ENCODE measurements around the gene PDE11A.

Gene PDE11A

GRCh38 chr2:177633111-177633510 lies 439.5 kb downstream of the PDE11A start:
- Histone ChIP-seq H3K9me3 (ENCODE audit: control insufficient read depth in 2 of 2, low read length in 2 of 2) (no peaks in the 10 kb centered on the region), H3K4me1 (ENCODE audit: control insufficient read depth in 2 of 2, insufficient read depth in 2 of 2, low read length in 2 of 2) (no peaks in the 10 kb centered on the region), H3K27me3 (ENCODE audit: control insufficient read depth in 2 of 2, insufficient read depth in 2 of 2, low read length in 2 of 2) (no peaks in the 10 kb centered on the region), H3K4me3 (ENCODE audit: low read length in 2 of 2) (no peak overlapping the region), H3K9ac (ENCODE audit: low read depth in 1 of 2, low read length in 2 of 2) (no peak overlapping the region), H3K36me3 (ENCODE audit: control insufficient read depth in 2 of 2, insufficient read depth in 2 of 2, low read length in 2 of 2) (no peaks in the 10 kb centered on the region), H3K27ac (ENCODE audit: low read depth in 2 of 2, low read length in 2 of 2) (no peak overlapping the region)

GRCh38 chr2:177631680-177632079 lies 440.9 kb downstream of the PDE11A start:
- H3K4me1 ChIP-seq (ENCODE audit: control insufficient read depth in 2 of 2, insufficient read depth in 2 of 2, low read length in 2 of 2) = no peaks in the 10 kb centered on the region
- no peaks in the 10 kb centered on the region for H3K9me3 ChIP-seq (ENCODE audit: control insufficient read depth in 2 of 2, low read length in 2 of 2)
- H3K36me3 ChIP-seq (ENCODE audit: control insufficient read depth in 2 of 2, insufficient read depth in 2 of 2, low read length in 2 of 2) = no peaks in the 10 kb centered on the region
- H3K9ac ChIP-seq (ENCODE audit: low read depth in 1 of 2, low read length in 2 of 2) = no peak overlapping the region
- no peak overlapping the region for H3K27ac ChIP-seq (ENCODE audit: low read depth in 2 of 2, low read length in 2 of 2)
- no peaks in the 10 kb centered on the region for H3K27me3 ChIP-seq (ENCODE audit: control insufficient read depth in 2 of 2, insufficient read depth in 2 of 2, low read length in 2 of 2)
- no peak overlapping the region for H3K4me3 ChIP-seq (ENCODE audit: low read length in 2 of 2)

- H3K9ac ChIP-seq (ENCODE audit: low read depth in 1 of 2, low read length in 2 of 2) = no peak overlapping the region
- H3K36me3 ChIP-seq (ENCODE audit: control insufficient read depth in 2 of 2, insufficient read depth in 2 of 2, low read length in 2 of 2) = no peaks in the 10 kb centered on the region
- no peak overlapping the region for H3K27ac ChIP-seq (ENCODE audit: low read depth in 2 of 2, low read length in 2 of 2)
- H3K4me1 ChIP-seq (ENCODE audit: control insufficient read depth in 2 of 2, insufficient read depth in 2 of 2, low read length in 2 of 2) = no peaks in the 10 kb centered on the region
- H3K4me3 ChIP-seq (ENCODE audit: low read length in 2 of 2) = no peak overlapping the region
- no peaks in the 10 kb centered on the region for H3K27me3 ChIP-seq (ENCODE audit: control insufficient read depth in 2 of 2, insufficient read depth in 2 of 2, low read length in 2 of 2)
- no peaks in the 10 kb centered on the region for H3K9me3 ChIP-seq (ENCODE audit: control insufficient read depth in 2 of 2, low read length in 2 of 2)
Measured at GRCh38 chr2:177629357-177630024, 443.1 kb downstream of the PDE11A start.

GRCh38 chr2:177628831-177629230 lies 443.7 kb downstream of the PDE11A start:
- no peak overlapping the region for H3K4me3 ChIP-seq (ENCODE audit: low read length in 2 of 2)
- H3K27me3 ChIP-seq (ENCODE audit: control insufficient read depth in 2 of 2, insufficient read depth in 2 of 2, low read length in 2 of 2) = no peaks in the 10 kb centered on the region
- no peak overlapping the region for H3K9ac ChIP-seq (ENCODE audit: low read depth in 1 of 2, low read length in 2 of 2)
- H3K9me3 ChIP-seq (ENCODE audit: control insufficient read depth in 2 of 2, low read length in 2 of 2) = no peaks in the 10 kb centered on the region
- no peaks in the 10 kb centered on the region for H3K4me1 ChIP-seq (ENCODE audit: control insufficient read depth in 2 of 2, insufficient read depth in 2 of 2, low read length in 2 of 2)
- no peak overlapping the region for H3K27ac ChIP-seq (ENCODE audit: low read depth in 2 of 2, low read length in 2 of 2)
- H3K36me3 ChIP-seq (ENCODE audit: control insufficient read depth in 2 of 2, insufficient read depth in 2 of 2, low read length in 2 of 2) = no peaks in the 10 kb centered on the region

GRCh38 chr2:177625744-177626650 lies 446.6 kb downstream of the PDE11A start:
- no peaks in the 10 kb centered on the region for H3K4me1 ChIP-seq (ENCODE audit: control insufficient read depth in 2 of 2, insufficient read depth in 2 of 2, low read length in 2 of 2)
- no peaks in the 10 kb centered on the region for H3K9me3 ChIP-seq (ENCODE audit: control insufficient read depth in 2 of 2, low read length in 2 of 2)
- no peak overlapping the region for H3K9ac ChIP-seq (ENCODE audit: low read depth in 1 of 2, low read length in 2 of 2)
- H3K4me3 ChIP-seq (ENCODE audit: low read length in 2 of 2) = no peak overlapping the region
- no peaks in the 10 kb centered on the region for H3K36me3 ChIP-seq (ENCODE audit: control insufficient read depth in 2 of 2, insufficient read depth in 2 of 2, low read length in 2 of 2)
- H3K27ac ChIP-seq (ENCODE audit: low read depth in 2 of 2, low read length in 2 of 2) = no peak overlapping the region
- H3K27me3 ChIP-seq (ENCODE audit: control insufficient read depth in 2 of 2, insufficient read depth in 2 of 2, low read length in 2 of 2) = no peaks in the 10 kb centered on the region

- peaks cover 4% of the 10 kb centered on the region in 2 donors for H3K4me1 ChIP-seq (ENCODE audit: control insufficient read depth in 2 of 2, insufficient read depth in 2 of 2, low read length in 2 of 2)
Measured at GRCh38 chr2:177622521-177622920, 450.1 kb downstream of the PDE11A start.

GRCh38 chr2:177619986-177620385 lies 452.6 kb downstream of the PDE11A start:
- H3K27ac ChIP-seq (ENCODE audit: low read depth in 2 of 2, low read length in 2 of 2) = no peak overlapping the region
- H3K36me3 ChIP-seq (ENCODE audit: control insufficient read depth in 2 of 2, insufficient read depth in 2 of 2, low read length in 2 of 2) = no peaks in the 10 kb centered on the region
- H3K9me3 ChIP-seq (ENCODE audit: control insufficient read depth in 2 of 2, low read length in 2 of 2) = no peaks in the 10 kb centered on the region
- H3K4me3 ChIP-seq (ENCODE audit: low read length in 2 of 2) = no peak overlapping the region
- H3K4me1 ChIP-seq (ENCODE audit: control insufficient read depth in 2 of 2, insufficient read depth in 2 of 2, low read length in 2 of 2) = peaks cover 4% of the 10 kb centered on the region in 2 donors
- no peak overlapping the region for H3K9ac ChIP-seq (ENCODE audit: low read depth in 1 of 2, low read length in 2 of 2)
- H3K27me3 ChIP-seq (ENCODE audit: control insufficient read depth in 2 of 2, insufficient read depth in 2 of 2, low read length in 2 of 2) = no peaks in the 10 kb centered on the region

More at GRCh38 chr2:177622521-177622920, 450.1 kb downstream of the PDE11A start:
- no peaks in the 10 kb centered on the region for H3K27me3 ChIP-seq (ENCODE audit: control insufficient read depth in 2 of 2, insufficient read depth in 2 of 2, low read length in 2 of 2)
- no peak overlapping the region for H3K9ac ChIP-seq (ENCODE audit: low read depth in 1 of 2, low read length in 2 of 2)
- no peaks in the 10 kb centered on the region for H3K36me3 ChIP-seq (ENCODE audit: control insufficient read depth in 2 of 2, insufficient read depth in 2 of 2, low read length in 2 of 2)
- H3K27ac ChIP-seq (ENCODE audit: low read depth in 2 of 2, low read length in 2 of 2) = no peak overlapping the region
- no peaks in the 10 kb centered on the region for H3K9me3 ChIP-seq (ENCODE audit: control insufficient read depth in 2 of 2, low read length in 2 of 2)
- H3K4me3 ChIP-seq (ENCODE audit: low read length in 2 of 2) = no peak overlapping the region

GRCh38 chr2:177619461-177619860 lies 453.1 kb downstream of the PDE11A start:
- H3K4me3 ChIP-seq (ENCODE audit: low read length in 2 of 2) = peak overlapping the region; percentile 87 to 99
- no peaks in the 10 kb centered on the region for H3K27me3 ChIP-seq (ENCODE audit: control insufficient read depth in 2 of 2, insufficient read depth in 2 of 2, low read length in 2 of 2)
- no peaks in the 10 kb centered on the region for H3K9me3 ChIP-seq (ENCODE audit: control insufficient read depth in 2 of 2, low read length in 2 of 2)
- H3K36me3 ChIP-seq (ENCODE audit: control insufficient read depth in 2 of 2, insufficient read depth in 2 of 2, low read length in 2 of 2) = no peaks in the 10 kb centered on the region
- no peak overlapping the region for H3K27ac ChIP-seq (ENCODE audit: low read depth in 2 of 2, low read length in 2 of 2)
- no peak overlapping the region for H3K9ac ChIP-seq (ENCODE audit: low read depth in 1 of 2, low read length in 2 of 2)
- H3K4me1 ChIP-seq (ENCODE audit: control insufficient read depth in 2 of 2, insufficient read depth in 2 of 2, low read length in 2 of 2) = peaks cover 4% of the 10 kb centered on the region in 2 donors

GRCh38 chr2:177618255-177619253 lies 454.0 kb downstream of the PDE11A start:
- Histone ChIP-seq H3K9ac (ENCODE audit: low read depth in 1 of 2, low read length in 2 of 2) (peak overlapping the region; percentile 78 to 94), H3K27ac (ENCODE audit: low read depth in 2 of 2, low read length in 2 of 2) (peak overlapping the region; percentile 92 to 98), H3K4me1 (ENCODE audit: control insufficient read depth in 2 of 2, insufficient read depth in 2 of 2, low read length in 2 of 2) (peaks cover 4% of the 10 kb centered on the region in 2 donors), H3K9me3 (ENCODE audit: control insufficient read depth in 2 of 2, low read length in 2 of 2) (no peaks in the 10 kb centered on the region), H3K4me3 (ENCODE audit: low read length in 2 of 2) (peak overlapping the region; percentile 87 to 99), H3K36me3 (ENCODE audit: control insufficient read depth in 2 of 2, insufficient read depth in 2 of 2, low read length in 2 of 2) (no peaks in the 10 kb centered on the region), H3K27me3 (ENCODE audit: control insufficient read depth in 2 of 2, insufficient read depth in 2 of 2, low read length in 2 of 2) (no peaks in the 10 kb centered on the region)

Measured in mucosa of rectum (tissue), 2 donors.